C4-2B (cell line): ENCODE data around the gene DEAF1.

Experiments
- ZFX ChIP-seq: fragments of 450-650 bp; IDR thresholded peaks from 2 replicates; pipeline ENCODE4 v1.6.1; 2017
- TF ChIP-seq, protein P1 (sequence below): fragments of 450-650 bp; conservative IDR thresholded peaks from 2 replicates; pipeline ENCODE4 v1.5.1; 2017; ENCODE audit warnings: mild to moderate bottlenecking

DNA sequence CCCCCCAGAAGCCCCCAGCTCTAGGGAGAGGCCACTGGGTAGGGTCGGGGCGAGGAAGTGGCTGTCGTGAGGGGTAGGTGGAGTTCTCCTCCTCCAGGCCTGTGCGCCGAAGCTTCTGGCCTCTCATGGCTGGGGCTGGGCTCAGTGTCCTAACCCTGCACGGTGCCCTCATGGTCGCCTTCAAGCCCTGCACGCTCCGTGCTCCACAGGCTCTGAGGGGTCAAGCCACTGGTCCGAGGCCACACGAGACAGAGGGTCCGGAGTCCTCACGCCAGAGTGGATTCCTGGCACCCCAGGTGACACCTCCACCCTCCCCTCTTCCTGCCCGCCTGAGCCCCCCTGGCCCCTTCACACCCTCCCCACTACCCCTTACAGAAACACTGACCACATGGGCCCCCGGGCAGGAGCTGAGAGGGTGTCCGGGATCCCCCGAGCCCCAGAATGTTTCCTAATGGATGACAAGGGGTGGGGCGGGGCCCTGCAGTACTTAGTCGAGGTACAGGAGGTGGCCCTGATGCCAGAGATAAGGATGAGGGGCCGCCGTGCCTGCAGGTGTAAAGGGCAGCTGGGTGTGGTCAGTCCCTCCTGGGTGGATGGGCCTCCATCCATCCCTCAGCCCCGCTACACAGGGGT lies 69.3 kb downstream of the DEAF1 start:
- TF ChIP-seq, protein P1, sequence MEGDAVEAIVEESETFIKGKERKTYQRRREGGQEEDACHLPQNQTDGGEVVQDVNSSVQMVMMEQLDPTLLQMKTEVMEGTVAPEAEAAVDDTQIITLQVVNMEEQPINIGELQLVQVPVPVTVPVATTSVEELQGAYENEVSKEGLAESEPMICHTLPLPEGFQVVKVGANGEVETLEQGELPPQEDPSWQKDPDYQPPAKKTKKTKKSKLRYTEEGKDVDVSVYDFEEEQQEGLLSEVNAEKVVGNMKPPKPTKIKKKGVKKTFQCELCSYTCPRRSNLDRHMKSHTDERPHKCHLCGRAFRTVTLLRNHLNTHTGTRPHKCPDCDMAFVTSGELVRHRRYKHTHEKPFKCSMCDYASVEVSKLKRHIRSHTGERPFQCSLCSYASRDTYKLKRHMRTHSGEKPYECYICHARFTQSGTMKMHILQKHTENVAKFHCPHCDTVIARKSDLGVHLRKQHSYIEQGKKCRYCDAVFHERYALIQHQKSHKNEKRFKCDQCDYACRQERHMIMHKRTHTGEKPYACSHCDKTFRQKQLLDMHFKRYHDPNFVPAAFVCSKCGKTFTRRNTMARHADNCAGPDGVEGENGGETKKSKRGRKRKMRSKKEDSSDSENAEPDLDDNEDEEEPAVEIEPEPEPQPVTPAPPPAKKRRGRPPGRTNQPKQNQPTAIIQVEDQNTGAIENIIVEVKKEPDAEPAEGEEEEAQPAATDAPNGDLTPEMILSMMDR: no peak
- no peak for TF ChIP-seq ZFX
